Ishikawa (cell line): ENCODE data around the gene DGKD.

Experiments
- CEBPB ChIP-seq: IDR thresholded peaks from 2 replicates; pipeline ENCODE4 v1.6.1; 2012
- CREB1 ChIP-seq: IDR thresholded peaks from 2 replicates; pipeline ENCODE4 v1.6.1; 2012; ENCODE audit warnings: low read depth
- EGR1 ChIP-seq: IDR thresholded peaks from 2 replicates; pipeline ENCODE4 v1.6.1; 2012
- EP300 ChIP-seq: IDR thresholded peaks from 2 replicates; pipeline ENCODE4 v1.6.1; 2012; ENCODE audit warnings: borderline replicate concordance
- FOXM1 ChIP-seq: IDR thresholded peaks from 2 replicates; pipeline ENCODE4 v1.6.1; 2012; ENCODE audit warnings: low read depth, borderline replicate concordance
- NFIC ChIP-seq: IDR thresholded peaks from 2 replicates; pipeline ENCODE4 v1.6.1; 2012
- RAD21 ChIP-seq: IDR thresholded peaks from 2 replicates; pipeline ENCODE4 v1.6.1; 2012; ENCODE audit warnings: low read depth
- TAF1 ChIP-seq: IDR thresholded peaks from 2 replicates; pipeline ENCODE4 v1.6.1; 2012; ENCODE audit warnings: low read depth, mild to moderate bottlenecking
- TCF12 ChIP-seq: IDR thresholded peaks from 2 replicates; pipeline ENCODE4 v1.6.1; 2012; ENCODE audit warnings: low read depth
- TEAD4 ChIP-seq: IDR thresholded peaks from 2 replicates; pipeline ENCODE4 v1.6.1; 2012
- USF1 ChIP-seq: IDR thresholded peaks from 2 replicates; pipeline ENCODE4 v1.6.1; 2012
- YY1 ChIP-seq: IDR thresholded peaks from 2 replicates; pipeline ENCODE4 v1.6.1; 2012; ENCODE audit warnings: low read depth
- ZBTB7A ChIP-seq: IDR thresholded peaks from 2 replicates; pipeline ENCODE4 v1.6.1; 2012; ENCODE audit warnings: low read depth
- TF ChIP-seq, protein P1 (sequence below): IDR thresholded peaks from 2 replicates; pipeline ENCODE4 v1.6.1; 2012
- TF ChIP-seq, protein P2 (sequence below): IDR thresholded peaks from 2 replicates; pipeline ENCODE4 v1.6.1; 2012; ENCODE audit warnings: low read depth, mild to moderate bottlenecking

DGKD gene

DNA sequence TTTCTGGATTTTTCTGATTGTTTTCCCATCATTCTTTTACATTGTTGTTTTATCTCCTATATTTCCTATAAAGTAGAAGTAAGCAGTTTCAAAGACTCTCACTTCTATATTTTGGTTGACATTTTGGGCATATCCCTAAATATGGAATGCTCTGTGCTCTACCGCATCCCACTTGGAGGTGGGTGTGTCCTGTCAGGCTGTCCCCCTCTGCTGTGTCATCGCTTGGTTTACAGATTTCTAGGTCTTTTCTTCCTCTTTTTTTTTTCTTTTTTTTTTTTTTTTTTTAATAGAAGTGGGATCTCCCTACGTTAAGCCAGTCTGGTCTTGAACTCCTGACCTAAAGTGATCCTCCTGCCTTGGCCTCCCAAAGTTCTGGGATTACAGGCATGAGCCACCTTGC, 13.3 kb downstream of the DGKD start:
- no peak for TF ChIP-seq TEAD4
- TF ChIP-seq USF1 = no peak
- no peak for TF ChIP-seq CEBPB
- TF ChIP-seq, protein P1, sequence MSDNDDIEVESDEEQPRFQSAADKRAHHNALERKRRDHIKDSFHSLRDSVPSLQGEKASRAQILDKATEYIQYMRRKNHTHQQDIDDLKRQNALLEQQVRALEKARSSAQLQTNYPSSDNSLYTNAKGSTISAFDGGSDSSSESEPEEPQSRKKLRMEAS = no peak
- no peak for TF ChIP-seq TAF1
- no peak for TF ChIP-seq RAD21
- TF ChIP-seq EGR1 = no peak
- TF ChIP-seq, protein P2, sequence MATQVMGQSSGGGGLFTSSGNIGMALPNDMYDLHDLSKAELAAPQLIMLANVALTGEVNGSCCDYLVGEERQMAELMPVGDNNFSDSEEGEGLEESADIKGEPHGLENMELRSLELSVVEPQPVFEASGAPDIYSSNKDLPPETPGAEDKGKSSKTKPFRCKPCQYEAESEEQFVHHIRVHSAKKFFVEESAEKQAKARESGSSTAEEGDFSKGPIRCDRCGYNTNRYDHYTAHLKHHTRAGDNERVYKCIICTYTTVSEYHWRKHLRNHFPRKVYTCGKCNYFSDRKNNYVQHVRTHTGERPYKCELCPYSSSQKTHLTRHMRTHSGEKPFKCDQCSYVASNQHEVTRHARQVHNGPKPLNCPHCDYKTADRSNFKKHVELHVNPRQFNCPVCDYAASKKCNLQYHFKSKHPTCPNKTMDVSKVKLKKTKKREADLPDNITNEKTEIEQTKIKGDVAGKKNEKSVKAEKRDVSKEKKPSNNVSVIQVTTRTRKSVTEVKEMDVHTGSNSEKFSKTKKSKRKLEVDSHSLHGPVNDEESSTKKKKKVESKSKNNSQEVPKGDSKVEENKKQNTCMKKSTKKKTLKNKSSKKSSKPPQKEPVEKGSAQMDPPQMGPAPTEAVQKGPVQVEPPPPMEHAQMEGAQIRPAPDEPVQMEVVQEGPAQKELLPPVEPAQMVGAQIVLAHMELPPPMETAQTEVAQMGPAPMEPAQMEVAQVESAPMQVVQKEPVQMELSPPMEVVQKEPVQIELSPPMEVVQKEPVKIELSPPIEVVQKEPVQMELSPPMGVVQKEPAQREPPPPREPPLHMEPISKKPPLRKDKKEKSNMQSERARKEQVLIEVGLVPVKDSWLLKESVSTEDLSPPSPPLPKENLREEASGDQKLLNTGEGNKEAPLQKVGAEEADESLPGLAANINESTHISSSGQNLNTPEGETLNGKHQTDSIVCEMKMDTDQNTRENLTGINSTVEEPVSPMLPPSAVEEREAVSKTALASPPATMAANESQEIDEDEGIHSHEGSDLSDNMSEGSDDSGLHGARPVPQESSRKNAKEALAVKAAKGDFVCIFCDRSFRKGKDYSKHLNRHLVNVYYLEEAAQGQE = no peak
- no peak for TF ChIP-seq YY1

- TF ChIP-seq NFIC = no peak
- TF ChIP-seq RAD21 = no peak
- TF ChIP-seq TCF12 = no peak
- no peak for TF ChIP-seq YY1
- TF ChIP-seq, protein P1 = no peak
- TF ChIP-seq, protein P2 = no peak
- TF ChIP-seq CEBPB = no peak
- TF ChIP-seq FOXM1 = no peak
- TF ChIP-seq USF1 = no peak
- TF ChIP-seq EGR1 = no peak
- TF ChIP-seq CREB1 = no peak
- no peak for TF ChIP-seq TEAD4
Measured at GRCh38 chr2:233368756-233369155, 14.5 kb downstream of the DGKD start.

DNA sequence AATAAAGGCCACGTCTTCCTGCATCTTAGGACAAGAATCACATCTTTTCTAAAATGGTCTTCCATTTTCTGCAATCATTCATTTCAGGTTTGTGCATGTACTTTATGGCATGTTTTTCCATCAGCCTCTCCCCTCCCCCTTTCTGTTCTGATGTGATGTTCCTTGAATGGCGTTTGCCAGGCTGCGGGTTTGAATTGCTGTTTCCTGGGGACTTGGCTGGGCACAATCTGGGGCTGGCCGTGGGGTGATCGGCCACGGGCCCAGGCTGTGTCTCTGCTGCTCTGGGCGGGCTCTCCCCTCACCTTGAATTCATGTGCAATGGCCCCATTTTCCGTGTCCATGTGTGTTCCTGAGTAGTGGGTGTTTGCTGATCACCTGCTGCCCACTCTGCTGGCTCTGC, 15.2 kb downstream of the DGKD start:
- TF ChIP-seq, protein P1 = no peak
- TF ChIP-seq TCF12 (no peak), FOXM1 (no peak), RAD21 (no peak), USF1 (no peak), EGR1 (no peak), CREB1 (no peak)

GRCh38 chr2:233369897-233370685, 15.8 kb downstream of the DGKD start:
- TF ChIP-seq, protein P1 = no peak
- TF ChIP-seq FOXM1 (no peak), TEAD4 (no peak), CREB1 (no peak), YY1 (no peak), EGR1 (no peak), RAD21 (no peak), TAF1 (no peak), USF1 (no peak), CEBPB (no peak), TCF12 (no peak), ZBTB7A (no peak), EP300 (no peak), NFIC (no peak)
- TF ChIP-seq, protein P2 = no peak
